Fibroblast of villous mesenchyme (primary cell): ENCODE results near the gene CATSPERD. TPM values are rescaled to one million over a fixed set of nuclear protein-coding genes. Genes with fewer than 3 reads are reported as not detected.
A peak's percentile ranks its signal among the peaks of the same experiment; 100 is the strongest.

Source experiments
- DNase-seq: peaks from one replicate; pipeline ENCODE4 v3.0.0-alpha.2; 2010; ENCODE audit warnings: low read depth
- H3K4me3 ChIP-seq: 2 replicates; pipeline ENCODE4 v1.5.1; 2011; ENCODE audit warnings: low read depth, mild to moderate bottlenecking, low read length
- total RNA-seq: library from RNA; depleted of rRNA; stranded (reverse); fragments of >200 nt; gene quantifications from 2 replicates; pipeline ENCODE4 v1.2.3, GENCODE V29; 2012
- TF ChIP-seq, protein P1 (sequence below): IDR thresholded peaks from 2 replicates; pipeline ENCODE4 v1.5.1; 2012; ENCODE audit warnings: low read depth, mild to moderate bottlenecking, low read length; ENCODE audit not compliant: insufficient read depth

Gene CATSPERD
- total RNA-seq, 1 donor, result not detected

DNA sequence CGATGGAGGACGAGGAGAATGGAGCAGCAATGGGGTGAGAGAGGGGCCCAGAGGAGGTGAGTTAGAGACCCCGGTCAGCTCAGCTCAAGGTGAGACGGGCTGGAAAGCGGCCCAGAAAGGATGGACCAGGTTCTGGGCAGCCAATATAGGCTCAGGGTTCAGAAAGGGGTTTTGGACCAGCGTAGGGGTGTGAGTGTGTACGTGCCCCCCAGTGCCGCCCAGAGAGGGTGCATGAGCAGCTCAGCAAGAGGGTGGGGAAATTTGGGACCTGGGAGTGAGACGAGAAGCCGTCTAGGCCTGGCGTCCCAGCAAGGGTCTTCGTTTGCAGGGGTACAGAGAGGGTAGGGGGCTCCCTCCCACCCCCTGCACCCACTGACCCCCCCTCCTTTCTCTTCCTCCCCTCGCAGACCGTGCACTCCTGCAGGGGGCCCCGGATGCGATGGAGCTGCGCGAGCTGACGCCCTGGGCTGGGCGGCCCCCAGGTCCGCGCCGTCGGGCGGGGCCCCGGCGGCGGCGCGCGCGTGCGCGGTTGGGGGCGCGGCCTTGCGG, 107.0 kb downstream of the CATSPERD start:
- TF ChIP-seq, protein P1, sequence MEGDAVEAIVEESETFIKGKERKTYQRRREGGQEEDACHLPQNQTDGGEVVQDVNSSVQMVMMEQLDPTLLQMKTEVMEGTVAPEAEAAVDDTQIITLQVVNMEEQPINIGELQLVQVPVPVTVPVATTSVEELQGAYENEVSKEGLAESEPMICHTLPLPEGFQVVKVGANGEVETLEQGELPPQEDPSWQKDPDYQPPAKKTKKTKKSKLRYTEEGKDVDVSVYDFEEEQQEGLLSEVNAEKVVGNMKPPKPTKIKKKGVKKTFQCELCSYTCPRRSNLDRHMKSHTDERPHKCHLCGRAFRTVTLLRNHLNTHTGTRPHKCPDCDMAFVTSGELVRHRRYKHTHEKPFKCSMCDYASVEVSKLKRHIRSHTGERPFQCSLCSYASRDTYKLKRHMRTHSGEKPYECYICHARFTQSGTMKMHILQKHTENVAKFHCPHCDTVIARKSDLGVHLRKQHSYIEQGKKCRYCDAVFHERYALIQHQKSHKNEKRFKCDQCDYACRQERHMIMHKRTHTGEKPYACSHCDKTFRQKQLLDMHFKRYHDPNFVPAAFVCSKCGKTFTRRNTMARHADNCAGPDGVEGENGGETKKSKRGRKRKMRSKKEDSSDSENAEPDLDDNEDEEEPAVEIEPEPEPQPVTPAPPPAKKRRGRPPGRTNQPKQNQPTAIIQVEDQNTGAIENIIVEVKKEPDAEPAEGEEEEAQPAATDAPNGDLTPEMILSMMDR, result no peak
- peak overlapping the region; percentile 49 for H3K4me3 ChIP-seq
- no peak for DNase-seq

DNA sequence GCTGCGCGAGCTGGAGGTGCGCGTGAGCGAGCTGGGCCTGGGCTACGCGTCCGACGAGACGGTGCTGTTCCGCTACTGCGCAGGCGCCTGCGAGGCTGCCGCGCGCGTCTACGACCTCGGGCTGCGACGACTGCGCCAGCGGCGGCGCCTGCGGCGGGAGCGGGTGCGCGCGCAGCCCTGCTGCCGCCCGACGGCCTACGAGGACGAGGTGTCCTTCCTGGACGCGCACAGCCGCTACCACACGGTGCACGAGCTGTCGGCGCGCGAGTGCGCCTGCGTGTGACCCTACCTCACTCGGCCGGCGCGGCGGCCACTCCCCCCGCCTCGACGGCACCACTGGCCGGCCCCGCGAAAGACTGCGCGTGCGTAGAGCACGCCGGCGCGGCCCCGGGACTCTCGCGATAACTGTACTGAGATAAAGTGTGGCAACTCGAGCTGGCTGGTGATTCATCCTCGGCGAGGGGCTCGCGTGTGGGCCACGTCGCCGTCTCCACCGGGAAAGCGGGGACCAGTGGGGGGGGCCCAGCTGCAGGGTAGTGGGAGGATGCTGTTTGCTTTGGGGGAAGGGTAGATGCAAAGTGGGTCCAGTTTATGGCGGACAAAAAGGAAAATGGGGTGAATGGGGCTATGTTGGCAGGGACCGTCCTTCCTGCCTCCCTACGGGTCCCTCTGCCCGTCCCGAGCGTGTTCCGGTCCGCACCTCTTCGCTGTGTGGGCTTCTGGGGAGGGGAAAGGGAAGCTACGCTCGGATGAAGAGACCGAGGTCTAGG, 107.6 kb downstream of the CATSPERD start:
- peak; percentile 94 for DNase-seq
- TF ChIP-seq, protein P1, result no peak
- H3K4me3 ChIP-seq, result peak overlapping the region; percentile 86

Other genes starting within 250 kb of the CATSPERD start
- gene TINCR, start 152.7 kb upstream of the CATSPERD start, total RNA-seq, result not detected in 2 replicates
- gene SAFB2, start 97.9 kb upstream of the CATSPERD start, total RNA-seq, result 30.6 and 39.7 TPM in 2 replicates
- gene SAFB, start 97.6 kb upstream of the CATSPERD start, total RNA-seq, result 37.4 and 40.6 TPM in 2 replicates
- 21.2 and 31.9 TPM in 2 replicates for gene MICOS13, start 40.1 kb upstream of the CATSPERD start, total RNA-seq
- 6.5 and 9.0 TPM in 2 replicates for gene HSD11B1L, start 39.6 kb upstream of the CATSPERD start, total RNA-seq
- 257 and 261 TPM in 2 replicates for gene RPL36, start 30.3 kb upstream of the CATSPERD start, total RNA-seq
- 65.2 and 116 TPM in 2 replicates for gene LONP1, start 491 bp upstream of the CATSPERD start, total RNA-seq
- under 0.01 and 0.32 TPM in 2 replicates for gene PRR22, start 64.1 kb downstream of the CATSPERD start, total RNA-seq
- gene DUS3L, start 70.5 kb downstream of the CATSPERD start, total RNA-seq, result 15.8 and 19.9 TPM in 2 replicates
- 0.32 TPM in 1 of 2 replicates, not detected in the other for gene NRTN, start 84.4 kb downstream of the CATSPERD start, total RNA-seq
- gene FUT6, start 119.1 kb downstream of the CATSPERD start, total RNA-seq, result not detected in 2 replicates
- gene FUT3, start 130.8 kb downstream of the CATSPERD start, total RNA-seq, result under 0.01 TPM in 1 of 2 replicates, not detected in the other
- gene FUT5, start 149.9 kb downstream of the CATSPERD start, total RNA-seq, result not detected in 2 replicates
- 257 and 321 TPM in 2 replicates for gene NDUFA11, start 183.2 kb downstream of the CATSPERD start, total RNA-seq
- gene VMAC, start 184.2 kb downstream of the CATSPERD start, total RNA-seq, result 5.2 and 6.8 TPM in 2 replicates
- gene CAPS, start 193.6 kb downstream of the CATSPERD start, total RNA-seq, result 1.7 and 3.9 TPM in 2 replicates